ENCODE results near the gene RAB8B. TPM values are rescaled to one million over a fixed set of nuclear protein-coding genes. Genes with fewer than 3 reads are reported as not detected.
A peak's percentile ranks its signal among the peaks of the same experiment; 100 is the strongest.

The RAB8B gene
- total RNA-seq, 1 donor from 2014 or later, result 55.8 TPM

DNA sequence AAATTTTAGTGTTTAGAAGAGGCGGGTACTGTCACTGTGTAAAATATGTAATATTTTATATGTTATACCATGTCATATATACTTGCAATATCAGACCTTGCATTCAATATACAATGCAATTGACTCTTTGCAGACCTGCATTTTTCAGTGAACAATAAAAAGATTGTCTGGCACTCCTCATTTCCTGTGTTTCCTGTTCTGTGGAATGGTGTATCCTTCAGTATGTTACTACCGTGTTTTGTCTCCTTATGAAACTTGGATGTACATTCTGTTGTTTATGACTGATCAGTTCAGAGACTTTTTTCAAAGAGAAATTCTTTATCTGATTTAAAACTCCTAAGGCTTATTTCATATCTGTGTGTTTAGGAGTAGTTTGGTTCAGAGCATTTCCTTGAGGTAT lies 119.5 kb downstream of the RAB8B start:
- peak; percentile 22 to 74 for DNase-seq (ENCODE audit: low read depth in 2 of 2)

DNA sequence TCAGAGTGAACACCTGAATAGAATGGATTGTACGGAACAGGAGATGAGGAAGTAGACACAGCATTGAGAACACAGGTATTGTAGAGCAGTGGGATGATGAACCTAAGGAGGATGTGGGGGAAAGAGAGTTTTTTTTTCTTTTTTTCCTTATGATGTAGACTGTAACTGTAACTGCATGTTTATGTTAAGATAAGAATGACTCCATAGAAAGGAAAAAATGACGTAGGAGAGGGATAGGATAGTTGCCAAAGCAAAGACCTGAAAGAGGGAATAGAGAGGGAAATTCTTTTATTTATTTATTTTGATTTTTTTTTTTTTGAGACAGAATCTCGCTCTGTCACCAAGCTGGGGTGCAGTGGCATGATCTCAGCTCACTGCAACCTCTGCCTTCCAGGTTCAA lies 121.2 kb downstream of the RAB8B start:
- no peak for DNase-seq (ENCODE audit: low read depth in 2 of 2)

DNA sequence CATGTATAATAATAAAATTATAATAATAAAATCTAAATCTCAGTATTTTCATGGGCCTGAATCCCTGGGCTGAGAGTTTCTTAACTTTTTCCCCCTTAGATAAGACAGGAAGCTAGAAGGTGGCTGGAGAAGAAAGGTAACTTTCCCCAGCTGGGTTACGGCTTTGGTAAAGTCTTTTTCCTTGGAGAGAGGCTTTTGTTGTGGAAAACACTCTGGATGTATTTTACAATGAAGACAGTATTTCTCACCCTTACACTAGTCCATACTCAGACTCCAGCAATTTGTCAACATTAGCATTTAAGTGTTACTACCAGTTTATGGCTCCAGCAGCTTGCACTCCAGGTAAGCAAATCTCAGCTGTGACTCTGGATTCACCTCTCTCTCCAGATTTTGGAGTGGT lies 122.9 kb downstream of the RAB8B start:
- DNase-seq (ENCODE audit: low read depth in 2 of 2), result no peak

DNA sequence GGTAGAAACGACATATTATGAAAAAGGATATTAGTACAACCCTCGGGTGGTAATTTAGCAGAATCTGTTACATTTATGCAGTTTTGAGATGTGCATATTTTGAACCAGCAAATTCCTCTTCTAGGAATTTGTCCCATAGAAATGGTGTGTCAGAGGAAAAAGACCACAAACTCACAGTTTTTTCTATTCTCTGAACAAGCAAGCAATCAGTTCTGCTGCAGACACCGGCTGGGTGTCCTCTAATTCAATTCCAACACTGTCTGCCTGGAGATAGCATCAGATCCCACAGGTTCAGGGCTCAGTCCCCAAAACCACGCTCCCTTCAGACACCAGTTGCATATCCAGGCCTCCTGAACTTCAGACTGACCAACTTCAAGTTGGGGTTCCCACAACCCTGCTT lies 124.4 kb downstream of the RAB8B start:
- no peak for DNase-seq (ENCODE audit: low read depth in 2 of 2)

DNA sequence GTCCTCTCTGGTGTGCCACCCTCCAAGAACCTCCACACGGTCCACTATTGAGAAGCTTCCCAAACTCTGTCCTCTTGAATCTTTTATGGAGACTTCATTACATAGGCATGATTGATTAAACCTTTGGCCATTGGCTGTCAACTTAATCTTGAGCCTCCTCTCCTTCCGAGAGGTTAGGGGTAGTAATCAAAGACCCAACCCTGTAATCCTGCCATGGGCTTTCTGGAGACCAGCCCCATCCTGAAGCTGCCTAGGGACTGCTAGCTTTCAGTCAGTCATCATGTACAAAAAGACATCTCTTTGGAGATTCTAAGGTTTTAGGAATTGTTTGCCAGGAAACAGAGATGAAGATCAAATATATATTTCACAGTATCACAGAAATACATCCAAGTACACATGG lies 125.0 kb downstream of the RAB8B start:
- DNase-seq (ENCODE audit: low read depth in 2 of 2), result no peak

Other genes starting within 250 kb of the RAB8B start
- 165 and 241 TPM in 2 replicates for gene TPM1, start 146.9 kb upstream of the RAB8B start, total RNA-seq
- 19.9 and 27.6 TPM in 2 replicates for gene LACTB, start 67.7 kb upstream of the RAB8B start, total RNA-seq
- gene RPS27L, start 32.1 kb upstream of the RAB8B start, total RNA-seq, result 245 and 318 TPM in 2 replicates
- 18.9 and 27.1 TPM in 2 replicates for gene APH1B, start 88.0 kb downstream of the RAB8B start, total RNA-seq
- 0.13 and 0.38 TPM in 2 replicates for gene CA12, start 192.2 kb downstream of the RAB8B start, total RNA-seq

All from dermis microvascular lymphatic vessel endothelial cell (primary cell).